Vagina (tissue), 2 donors: ENCODE data around the gene TTYH1.

Experiments
- POLR2A ChIP-seq, 2 donors: fragments of 450-650 bp; IDR thresholded peaks; one replicate each; pipeline ENCODE4 v1.6.1; 2017; ENCODE audit warnings: antibody characterized with exemption in 2 of 2, mild to moderate bottlenecking in 2 of 2, moderate library complexity in 2 of 2
- TF ChIP-seq, protein P1 (sequence below), 3 experiments: fragments of 450-650 bp in 2 of 3; fragments of 200-600 bp in 1 of 3; sonication (generic) in 1 of 3; IDR thresholded peaks; one replicate each; pipeline ENCODE4 v1.5.1; 2017 to 2019; ENCODE audit warnings: antibody characterized with exemption in 3 of 3, mild to moderate bottlenecking in 2 of 3, moderate library complexity in 2 of 3

DNA sequence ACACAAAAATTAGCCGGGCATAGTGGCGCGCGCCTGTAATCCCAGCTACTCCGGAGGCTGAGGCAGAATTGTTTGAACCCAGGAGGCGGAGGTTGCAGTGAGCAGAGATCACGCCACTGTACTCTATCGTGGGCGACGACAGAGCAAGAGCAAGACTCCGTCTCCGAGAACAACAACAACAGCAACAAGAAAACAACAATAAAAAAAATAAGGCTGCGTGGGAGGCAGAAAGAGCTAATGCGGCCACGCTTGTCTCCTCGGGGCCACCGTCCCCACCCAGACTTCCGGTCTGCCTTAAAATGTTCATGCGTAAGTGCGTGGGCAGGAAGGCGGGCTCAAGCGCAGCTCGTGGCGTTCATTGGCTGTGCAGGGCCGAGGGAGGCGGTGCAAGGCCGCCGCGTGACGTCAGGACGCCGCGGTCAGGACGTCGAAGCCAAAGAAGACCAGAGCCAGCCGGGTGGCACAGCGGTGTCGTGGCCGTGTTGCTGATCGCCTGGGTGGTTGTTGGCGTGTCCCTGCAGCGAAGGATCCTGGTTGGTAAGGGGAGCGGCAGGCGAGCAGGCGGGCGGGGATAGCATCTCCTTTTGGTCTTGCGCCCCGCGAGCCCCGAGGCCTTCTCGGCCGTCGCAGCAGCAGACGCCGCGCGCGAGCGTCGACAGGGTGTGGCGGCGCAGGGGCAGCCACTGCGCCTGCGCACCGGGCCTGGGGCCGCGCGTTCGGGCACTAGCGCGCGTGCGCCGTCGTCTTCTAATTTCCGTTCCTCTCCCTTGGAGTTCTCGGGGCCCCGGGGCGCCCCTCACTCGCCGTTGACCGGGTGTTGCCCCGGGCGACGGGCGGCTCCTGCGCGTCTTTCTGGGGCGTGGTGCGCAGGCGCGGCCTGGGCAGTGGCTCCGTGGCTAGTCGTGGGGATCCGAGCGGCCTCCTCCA lies 33.8 kb downstream of the TTYH1 start, which contains the start of gene LENG8:
- TF ChIP-seq, protein P1, sequence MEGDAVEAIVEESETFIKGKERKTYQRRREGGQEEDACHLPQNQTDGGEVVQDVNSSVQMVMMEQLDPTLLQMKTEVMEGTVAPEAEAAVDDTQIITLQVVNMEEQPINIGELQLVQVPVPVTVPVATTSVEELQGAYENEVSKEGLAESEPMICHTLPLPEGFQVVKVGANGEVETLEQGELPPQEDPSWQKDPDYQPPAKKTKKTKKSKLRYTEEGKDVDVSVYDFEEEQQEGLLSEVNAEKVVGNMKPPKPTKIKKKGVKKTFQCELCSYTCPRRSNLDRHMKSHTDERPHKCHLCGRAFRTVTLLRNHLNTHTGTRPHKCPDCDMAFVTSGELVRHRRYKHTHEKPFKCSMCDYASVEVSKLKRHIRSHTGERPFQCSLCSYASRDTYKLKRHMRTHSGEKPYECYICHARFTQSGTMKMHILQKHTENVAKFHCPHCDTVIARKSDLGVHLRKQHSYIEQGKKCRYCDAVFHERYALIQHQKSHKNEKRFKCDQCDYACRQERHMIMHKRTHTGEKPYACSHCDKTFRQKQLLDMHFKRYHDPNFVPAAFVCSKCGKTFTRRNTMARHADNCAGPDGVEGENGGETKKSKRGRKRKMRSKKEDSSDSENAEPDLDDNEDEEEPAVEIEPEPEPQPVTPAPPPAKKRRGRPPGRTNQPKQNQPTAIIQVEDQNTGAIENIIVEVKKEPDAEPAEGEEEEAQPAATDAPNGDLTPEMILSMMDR (IDR thresholded peaks at IDR 0.05) = no peak
- TF ChIP-seq POLR2A (IDR thresholded peaks at IDR 0.05) = peak in 1 of 2 donors; percentile 90
